Panc1 (cell line): ENCODE data around the gene MIPOL1.

Source experiments
- POLR2AphosphoS5 ChIP-seq: IDR thresholded peaks from 2 replicates; pipeline ENCODE4 v1.6.1; 2012; ENCODE audit warnings: mild to moderate bottlenecking, low read depth, low read length, moderate library complexity
- TCF7L2 ChIP-seq: IDR thresholded peaks from 2 replicates; pipeline ENCODE4 v1.6.1; 2011; ENCODE audit warnings: mild to moderate bottlenecking, low read depth, low read length, inconsistent platforms
- TF ChIP-seq, protein P1 (sequence below): fragments of 450-650 bp; IDR thresholded peaks from 2 replicates; pipeline ENCODE4 v1.5.1; 2017; ENCODE audit warnings: mild to moderate bottlenecking
- TF ChIP-seq, protein P2 (sequence below), 2 experiments: IDR thresholded peaks; 2 replicates each; pipeline ENCODE4 v1.6.1; 2011 to 2012; ENCODE audit warnings: low read depth in 2 of 2, control low read depth in 1 of 2, low read length in 1 of 2, mild to moderate bottlenecking in 1 of 2, moderate library complexity in 1 of 2; ENCODE audit not compliant: insufficient read depth in 1 of 2

DNA sequence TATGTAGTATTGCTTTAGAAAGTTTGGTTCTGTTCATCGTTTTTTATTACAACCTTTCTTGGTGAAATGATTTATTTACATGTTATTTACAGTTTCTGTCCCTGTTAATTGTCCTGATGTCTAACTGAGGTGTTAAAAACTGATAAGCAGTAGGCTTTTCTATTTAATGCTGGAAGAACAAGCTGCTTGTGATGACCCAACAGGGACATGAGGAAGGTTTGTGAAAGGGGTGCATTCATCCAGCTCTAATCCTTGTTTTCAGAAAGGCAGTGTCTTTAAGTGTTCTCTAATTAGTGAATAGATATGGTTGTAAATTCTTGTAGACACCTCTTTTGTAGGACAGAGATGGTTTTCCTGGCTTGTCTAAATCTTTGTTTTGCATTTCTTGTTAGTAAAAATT is 205.9 kb downstream of the MIPOL1 start:
- TF ChIP-seq, protein P1, sequence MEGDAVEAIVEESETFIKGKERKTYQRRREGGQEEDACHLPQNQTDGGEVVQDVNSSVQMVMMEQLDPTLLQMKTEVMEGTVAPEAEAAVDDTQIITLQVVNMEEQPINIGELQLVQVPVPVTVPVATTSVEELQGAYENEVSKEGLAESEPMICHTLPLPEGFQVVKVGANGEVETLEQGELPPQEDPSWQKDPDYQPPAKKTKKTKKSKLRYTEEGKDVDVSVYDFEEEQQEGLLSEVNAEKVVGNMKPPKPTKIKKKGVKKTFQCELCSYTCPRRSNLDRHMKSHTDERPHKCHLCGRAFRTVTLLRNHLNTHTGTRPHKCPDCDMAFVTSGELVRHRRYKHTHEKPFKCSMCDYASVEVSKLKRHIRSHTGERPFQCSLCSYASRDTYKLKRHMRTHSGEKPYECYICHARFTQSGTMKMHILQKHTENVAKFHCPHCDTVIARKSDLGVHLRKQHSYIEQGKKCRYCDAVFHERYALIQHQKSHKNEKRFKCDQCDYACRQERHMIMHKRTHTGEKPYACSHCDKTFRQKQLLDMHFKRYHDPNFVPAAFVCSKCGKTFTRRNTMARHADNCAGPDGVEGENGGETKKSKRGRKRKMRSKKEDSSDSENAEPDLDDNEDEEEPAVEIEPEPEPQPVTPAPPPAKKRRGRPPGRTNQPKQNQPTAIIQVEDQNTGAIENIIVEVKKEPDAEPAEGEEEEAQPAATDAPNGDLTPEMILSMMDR = no peak
- TF ChIP-seq, protein P2, sequence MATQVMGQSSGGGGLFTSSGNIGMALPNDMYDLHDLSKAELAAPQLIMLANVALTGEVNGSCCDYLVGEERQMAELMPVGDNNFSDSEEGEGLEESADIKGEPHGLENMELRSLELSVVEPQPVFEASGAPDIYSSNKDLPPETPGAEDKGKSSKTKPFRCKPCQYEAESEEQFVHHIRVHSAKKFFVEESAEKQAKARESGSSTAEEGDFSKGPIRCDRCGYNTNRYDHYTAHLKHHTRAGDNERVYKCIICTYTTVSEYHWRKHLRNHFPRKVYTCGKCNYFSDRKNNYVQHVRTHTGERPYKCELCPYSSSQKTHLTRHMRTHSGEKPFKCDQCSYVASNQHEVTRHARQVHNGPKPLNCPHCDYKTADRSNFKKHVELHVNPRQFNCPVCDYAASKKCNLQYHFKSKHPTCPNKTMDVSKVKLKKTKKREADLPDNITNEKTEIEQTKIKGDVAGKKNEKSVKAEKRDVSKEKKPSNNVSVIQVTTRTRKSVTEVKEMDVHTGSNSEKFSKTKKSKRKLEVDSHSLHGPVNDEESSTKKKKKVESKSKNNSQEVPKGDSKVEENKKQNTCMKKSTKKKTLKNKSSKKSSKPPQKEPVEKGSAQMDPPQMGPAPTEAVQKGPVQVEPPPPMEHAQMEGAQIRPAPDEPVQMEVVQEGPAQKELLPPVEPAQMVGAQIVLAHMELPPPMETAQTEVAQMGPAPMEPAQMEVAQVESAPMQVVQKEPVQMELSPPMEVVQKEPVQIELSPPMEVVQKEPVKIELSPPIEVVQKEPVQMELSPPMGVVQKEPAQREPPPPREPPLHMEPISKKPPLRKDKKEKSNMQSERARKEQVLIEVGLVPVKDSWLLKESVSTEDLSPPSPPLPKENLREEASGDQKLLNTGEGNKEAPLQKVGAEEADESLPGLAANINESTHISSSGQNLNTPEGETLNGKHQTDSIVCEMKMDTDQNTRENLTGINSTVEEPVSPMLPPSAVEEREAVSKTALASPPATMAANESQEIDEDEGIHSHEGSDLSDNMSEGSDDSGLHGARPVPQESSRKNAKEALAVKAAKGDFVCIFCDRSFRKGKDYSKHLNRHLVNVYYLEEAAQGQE (IDR thresholded peaks at IDR 0.05; ENCODE audit: insufficient read depth in 1 of 2, low read depth in 2 of 2, low read length in 1 of 2) = no peak
- TF ChIP-seq POLR2AphosphoS5 (no peak), TCF7L2 (no peak)
